SKM-1 treated with dmso at 0.1 percent for 144 hours (cell line): Measurements from ENCODE around the gene BLOC1S3.

Source experiments
- DNase-seq: peaks from one replicate; lab custom pipeline; 2025; ENCODE audit not compliant: unreplicated experiment; lab: John Stamatoyannopoulos, UW

BLOC1S3 gene

GRCh38 chr19:45160870-45161737, 17.5 kb upstream of the BLOC1S3 start, which contains the start of gene NKPD1:
TSS of gene NKPD1 (minus strand) at chr19:45160982. CDS start at chr19:45160150, 832 bp downstream.
- no peak for DNase-seq

GRCh38 chr19:45161738-45162607, 16.6 kb upstream of the BLOC1S3 start:
- no peak for DNase-seq

GRCh38 chr19:45162608-45163143, 15.9 kb upstream of the BLOC1S3 start:
- peak; percentile 100 for DNase-seq

DNA sequence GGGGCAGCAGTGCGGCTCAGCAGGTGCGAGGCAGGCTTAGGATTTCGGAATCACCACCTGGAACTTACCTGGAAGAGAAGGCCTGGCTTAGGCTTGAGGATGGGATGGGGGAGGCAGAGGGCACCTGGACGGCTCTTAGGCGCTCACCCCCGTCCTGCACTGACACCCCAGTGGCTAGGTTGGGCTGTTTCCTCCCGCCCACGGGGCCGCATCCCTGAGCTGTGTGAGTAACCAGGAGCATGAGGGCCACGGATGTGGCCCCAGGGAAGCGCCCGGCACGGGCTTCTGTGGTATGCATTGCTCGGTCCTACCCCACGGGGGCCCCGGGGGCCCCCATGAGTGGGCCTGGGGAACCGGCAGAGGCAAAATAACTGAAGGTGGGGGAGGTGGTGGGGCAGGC, 15.4 kb upstream of the BLOC1S3 start:
- no peak for DNase-seq

GRCh38 chr19:45163751-45164460, 14.7 kb upstream of the BLOC1S3 start:
- no peak for DNase-seq

DNA sequence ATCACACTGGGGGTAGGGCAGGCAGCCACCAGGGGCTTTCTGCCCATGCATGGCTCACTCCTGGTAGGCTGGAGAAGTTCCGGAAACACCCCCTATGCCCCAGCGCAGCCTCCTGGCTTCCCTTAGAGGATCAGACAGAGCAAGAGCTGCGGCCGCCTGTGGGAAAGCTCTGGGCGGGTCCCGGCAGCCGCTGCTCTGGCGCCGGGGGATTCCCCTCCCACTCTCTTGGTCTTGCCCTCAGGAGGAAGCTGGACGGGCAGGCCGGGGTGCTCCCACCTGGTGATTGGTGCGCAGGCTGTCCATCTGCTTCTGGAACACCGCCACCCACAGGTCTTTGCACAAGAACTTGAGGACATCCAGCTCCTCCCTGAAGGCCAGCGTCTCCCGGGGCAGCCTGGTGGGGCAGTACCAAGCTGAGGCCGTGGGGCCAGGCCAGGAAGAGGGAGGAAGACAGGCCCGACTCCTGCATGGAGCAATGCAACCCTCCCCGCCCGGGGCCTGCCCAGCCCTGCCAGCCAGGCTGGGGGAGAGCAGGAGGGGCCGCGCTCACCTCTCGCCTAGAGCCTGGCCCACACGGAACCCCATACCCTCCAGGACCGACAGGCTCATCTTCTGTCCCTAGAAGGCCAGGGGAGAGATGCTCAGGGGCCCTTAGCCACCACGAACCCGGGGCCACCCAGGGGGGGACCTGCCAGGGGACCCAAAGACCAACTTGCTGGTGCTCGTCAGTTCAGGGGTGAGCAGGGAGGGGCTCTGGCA, 13.8 kb upstream of the BLOC1S3 start:
- DNase-seq = no peak

GRCh38 chr19:45166723-45167252, 11.8 kb upstream of the BLOC1S3 start:
- no peak for DNase-seq

DNA sequence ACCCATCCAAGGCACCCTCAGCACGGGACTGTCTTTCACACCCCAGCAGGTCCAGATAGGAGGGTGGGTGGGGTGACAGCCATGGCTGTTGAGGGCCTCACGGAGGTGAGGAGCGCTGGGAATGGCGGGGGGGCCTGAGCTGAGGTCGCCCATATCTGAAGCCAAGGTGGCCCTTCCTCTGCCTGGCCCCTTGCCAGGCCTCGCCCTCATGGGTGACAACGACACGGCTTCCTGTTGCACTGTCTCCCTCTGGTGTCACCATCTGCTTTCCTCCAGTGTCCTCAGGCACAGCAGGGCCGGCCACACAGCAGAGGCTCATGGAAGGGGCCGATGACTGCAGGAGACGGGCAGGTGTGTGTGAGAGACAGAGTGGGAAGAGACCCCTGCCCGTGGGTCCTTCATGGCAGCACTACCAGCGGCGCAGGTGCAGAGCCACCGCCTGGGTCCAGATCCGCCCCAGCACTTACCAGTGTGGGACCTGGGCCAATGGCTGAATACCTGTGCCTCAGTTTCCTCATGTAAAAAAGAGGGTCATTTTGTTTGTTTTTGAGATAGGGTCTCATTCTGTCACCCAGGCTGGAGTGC, 9.7 kb upstream of the BLOC1S3 start:
- DNase-seq = no peak

- no peak for DNase-seq
Measured at GRCh38 chr19:45169602-45170001, 9.0 kb upstream of the BLOC1S3 start.

- no peak for DNase-seq
Measured at GRCh38 chr19:45170146-45171106, 8.2 kb upstream of the BLOC1S3 start.

- DNase-seq = no peak
Measured at GRCh38 chr19:45171211-45171623, 7.4 kb upstream of the BLOC1S3 start.

DNA sequence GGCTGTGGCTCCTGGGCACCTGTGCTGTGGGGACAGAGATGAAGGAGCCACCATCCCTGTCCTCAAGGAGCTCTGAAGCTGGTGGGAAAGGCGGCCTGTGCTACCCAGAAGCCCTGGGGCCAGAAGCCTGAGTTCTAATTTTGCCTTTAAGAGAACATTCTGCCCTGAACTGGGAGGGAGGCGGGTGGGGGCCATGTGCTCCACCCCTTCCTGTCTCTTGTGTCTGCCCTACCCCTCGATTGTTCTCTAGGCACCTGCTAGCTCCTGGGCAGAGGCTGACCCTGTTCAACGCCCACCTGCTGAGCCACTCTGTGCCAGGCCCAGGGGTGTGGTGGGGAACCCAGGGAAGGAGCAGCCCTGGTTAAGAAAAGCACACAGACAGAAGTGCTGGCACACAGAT, 6.4 kb upstream of the BLOC1S3 start:
- DNase-seq = no peak

- DNase-seq = no peak
Measured at GRCh38 chr19:45172611-45173208, 5.9 kb upstream of the BLOC1S3 start.

DNA sequence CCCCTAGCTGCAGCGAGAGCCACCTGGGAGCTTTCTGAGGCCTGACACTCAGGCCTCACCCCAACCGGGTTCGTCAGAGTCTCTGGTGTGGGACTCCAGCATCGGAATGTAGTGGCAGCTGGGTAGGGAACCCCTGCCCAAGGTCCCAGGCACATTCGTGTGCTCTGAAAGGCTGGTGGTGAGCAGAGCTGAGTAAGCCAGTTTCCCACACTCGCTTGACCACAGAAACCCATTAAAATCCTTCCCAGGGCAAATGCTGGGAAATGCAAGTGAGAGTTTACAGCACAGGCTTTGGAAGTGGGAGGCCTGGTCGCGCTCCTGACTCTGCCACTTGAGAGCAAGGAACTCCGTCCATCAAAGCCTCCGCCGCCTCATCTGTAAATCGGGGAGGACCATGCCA, 4.8 kb upstream of the BLOC1S3 start:
- no peak for DNase-seq

GRCh38 chr19:45175515-45176345, 2.9 kb upstream of the BLOC1S3 start:
- DNase-seq = no peak

DNA sequence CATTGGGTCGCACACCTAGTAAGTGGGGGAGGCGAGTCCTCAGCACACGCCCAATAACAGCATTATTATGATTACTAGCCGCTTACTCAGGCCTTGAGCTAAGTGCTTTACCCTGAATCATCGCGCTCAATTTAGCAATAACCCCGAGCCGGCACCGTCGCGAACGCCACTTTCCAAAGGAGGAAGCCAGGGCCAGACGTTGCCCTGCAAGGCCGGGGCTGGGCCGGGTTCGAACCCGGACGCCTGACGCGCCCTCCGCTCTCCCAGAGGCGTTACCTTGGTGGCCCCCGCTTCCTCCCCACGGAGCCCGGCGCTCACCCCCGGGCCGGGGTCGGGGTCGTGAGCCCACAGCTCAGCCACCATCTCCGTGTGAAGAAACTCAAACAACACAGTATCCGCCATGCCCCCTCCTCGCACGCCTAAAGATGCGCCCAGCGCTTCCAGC, 745 bp upstream of the BLOC1S3 start, which contains the start of gene TRAPPC6A:
Gene TRAPPC6A (minus strand): TSS at position 421 of the 445 bp plus-strand sequence. CDS start 19 bp downstream, at position 402.
- DNase-seq = peak; percentile 31
